Colonic mucosa (tissue), 4 donors: ENCODE measurements around the gene ADAMTSL1. TPM values are rescaled to one million over a fixed set of nuclear protein-coding genes. Genes with fewer than 3 reads are reported as not detected.

Experiments used
- DNase-seq: peaks from one replicate; pipeline ENCODE4 v3.0.0-alpha.2; 2020
- H3K27ac ChIP-seq: fragments of 200-600 bp; one replicate; pipeline ENCODE4 v1.8.0; 2021
- H3K27me3 ChIP-seq: fragments of 200-600 bp; one replicate; pipeline ENCODE4 v1.8.0; 2021
- H3K36me3 ChIP-seq: fragments of 200-600 bp; one replicate; pipeline ENCODE4 v1.8.0; 2021
- H3K4me1 ChIP-seq: fragments of 200-600 bp; one replicate; pipeline ENCODE4 v1.8.0; 2021; ENCODE audit warnings: mild to moderate bottlenecking
- H3K4me3 ChIP-seq: fragments of 200-600 bp; one replicate; pipeline ENCODE4 v1.8.0; 2021
- H3K9ac ChIP-seq, 2 donors: one replicate each; pipeline ENCODE4 v1.7.0; 2013; ENCODE audit warnings: control low read depth in 2 of 2, low read depth in 2 of 2, low read length in 2 of 2
- H3K9me3 ChIP-seq: fragments of 200-600 bp; one replicate; pipeline ENCODE4 v1.8.0; 2021
- CTCF ChIP-seq: fragments of 200-600 bp; IDR thresholded peaks from one replicate; pipeline ENCODE4 v1.8.0; 2022; ENCODE audit warnings: antibody characterized with exemption, mild to moderate bottlenecking
- intact Hi-C: fragments of 100-400 bp; cut with DNase I; formaldehyde crosslinking; loops from one replicate; pipeline ENCODE4 v1.14.1; 2022
- microRNA-seq: library from miRNA; unstranded; fragments of <30 nt; microRNA quantifications from one replicate; pipeline ENCODE4, GENCODE V29; 2019
- total RNA-seq, 2 donors: library from RNA; stranded (reverse); fragmentation: NEBNext Ultra II Directional in 1 of 2; extraction: Animal tissue kit (Norgen Biotek cat#: 25700) in 1 of 2; gene quantifications; one replicate each; pipeline ENCODE4 v1.2.1, GENCODE V29; 2021
- donor health status: healthy.
- donor health status: DM: no; HTN: no; CAD: no.
- donor health status: DM: no; HTN: no; CAD: no.

Gene ADAMTSL1
- total RNA-seq, 2 donors from 2014 or later: 10.2 to 14.7 TPM

- intact Hi-C loops: no loop called here
- Histone ChIP-seq H3K27me3 (no peaks in the 10 kb centered on the region), H3K4me3 (no peak overlapping the region), H3K4me1 (no peaks in the 10 kb centered on the region), H3K36me3 (no peaks in the 10 kb centered on the region), H3K27ac (no peak overlapping the region), H3K9me3 (no peaks in the 10 kb centered on the region), H3K9ac (no peak overlapping the region)
- DNase-seq: no peak
- TF ChIP-seq CTCF: no peak
These were observed 474.0 kb downstream of the ADAMTSL1 start for GRCh38 chr9:18947892-18948339.

- intact Hi-C loops: no loop called here
- H3K4me1 ChIP-seq: no peaks in the 10 kb centered on the region
- no peak overlapping the region for H3K9ac ChIP-seq
- no peak for DNase-seq
- no peaks in the 10 kb centered on the region for H3K27me3 ChIP-seq
- no peaks in the 10 kb centered on the region for H3K36me3 ChIP-seq
- no peak for TF ChIP-seq CTCF
- H3K9me3 ChIP-seq: no peaks in the 10 kb centered on the region
- no peak overlapping the region for H3K4me3 ChIP-seq
- H3K27ac ChIP-seq: no peak overlapping the region
These were observed 478.0 kb downstream of the ADAMTSL1 start for GRCh38 chr9:18951936-18952335.

- H3K9ac ChIP-seq: no peak overlapping the region
- H3K27ac ChIP-seq: no peak overlapping the region
- no peaks in the 10 kb centered on the region for H3K36me3 ChIP-seq
- H3K27me3 ChIP-seq: no peaks in the 10 kb centered on the region
- intact Hi-C loops: no loop called here
- TF ChIP-seq CTCF: no peak
- H3K4me3 ChIP-seq: no peak overlapping the region
- no peaks in the 10 kb centered on the region for H3K9me3 ChIP-seq
- H3K4me1 ChIP-seq: no peaks in the 10 kb centered on the region
- DNase-seq: no peak
These were observed 481.7 kb downstream of the ADAMTSL1 start for GRCh38 chr9:18955626-18956025.

Small RNAs within 50 kb of the gene (microRNA-seq; reads per million reads assigned to microRNA genes)
- not detected for gene MIR3152
